A673 (cell line): Measurements from ENCODE around the gene OGDH. TPM values are rescaled to one million over a fixed set of nuclear protein-coding genes. Genes with fewer than 3 reads are reported as not detected.

Experiments used
- BruUV-seq: library from RNA; stranded (reverse); fragments of 400-500 nt; replicated peaks from 2 replicates; lab custom pipeline; 2021; lab: Mats Ljungman, UMichigan
- CTCF ChIA-PET: fragments of 300-600 bp; sonication (Branson Sonifier 250); formaldehyde crosslinking; loops from one replicate; lab custom pipeline; 2022; ENCODE audit warnings: antibody characterized with exemption; lab: Charles Lee
- POLR2A ChIA-PET: fragments of 300-600 bp; sonication (Branson Sonifier 250); formaldehyde crosslinking; loops from one replicate; lab custom pipeline; 2022; ENCODE audit warnings: antibody characterized with exemption; ENCODE audit not compliant: low non-redundant PET; lab: Charles Lee
- DNase-seq: peaks from one replicate; pipeline ENCODE4 v3.0.0-alpha.2; 2015; ENCODE audit warnings: low spot score
- H3K27ac ChIP-seq: fragments of 200-600 bp; sonication (generic); 2 replicates; pipeline ENCODE4 v1.5.1; 2016; ENCODE audit warnings: mixed run types, low read depth, mild to moderate bottlenecking, mixed read lengths, antibody characterized with exemption, low read length; ENCODE audit not compliant: poor library complexity, severe bottlenecking
- H3K27me3 ChIP-seq: fragments of 200-600 bp; sonication (generic); replicated peaks from 2 replicates; pipeline ENCODE4 v1.6.1; 2017; ENCODE audit warnings: mixed run types, low read depth, mild to moderate bottlenecking, mixed read lengths, antibody characterized with exemption, low read length; ENCODE audit not compliant: insufficient read depth, poor library complexity
- H3K36me3 ChIP-seq: fragments of 200-600 bp; sonication (generic); 2 replicates; pipeline ENCODE4 v1.6.1; 2016; ENCODE audit warnings: mixed run types, mild to moderate bottlenecking, mixed read lengths, antibody characterized with exemption, low read length; ENCODE audit not compliant: insufficient read depth, poor library complexity, severe bottlenecking
- H3K4me1 ChIP-seq: fragments of 200-600 bp; sonication (generic); 2 replicates; pipeline ENCODE4 v1.6.1; 2017; ENCODE audit warnings: mixed run types, mild to moderate bottlenecking, mixed read lengths, antibody characterized with exemption, low read length; ENCODE audit not compliant: insufficient read depth, poor library complexity, severe bottlenecking
- H3K4me3 ChIP-seq: fragments of 200-600 bp; sonication (generic); 2 replicates; pipeline ENCODE4 v1.5.1; 2016; ENCODE audit warnings: low read depth, mixed run types, mild to moderate bottlenecking, mixed read lengths, low read length; ENCODE audit not compliant: poor library complexity, severe bottlenecking
- H3K9me3 ChIP-seq: fragments of 200-600 bp; sonication (generic); 2 replicates; pipeline ENCODE4 v1.6.1; 2016; ENCODE audit warnings: mixed run types, low read depth, mild to moderate bottlenecking, mixed read lengths, antibody characterized with exemption, low read length; ENCODE audit not compliant: poor library complexity, severe bottlenecking
- EZH2 ChIP-seq: fragments of 200-600 bp; sonication (generic); IDR thresholded peaks from 2 replicates; pipeline ENCODE4 v1.6.1; 2017; ENCODE audit warnings: borderline replicate concordance, low read depth, mild to moderate bottlenecking, mixed read lengths, antibody characterized with exemption, low read length; ENCODE audit not compliant: poor library complexity, severe bottlenecking
- intact Hi-C: fragments of 100-400 bp; cut with micrococcal nuclease; formaldehyde crosslinking; loops from one replicate; pipeline ENCODE4 v1.10.0; 2022; ENCODE audit not compliant: unreplicated experiment
- total RNA-seq: library from RNA; stranded (reverse); gene quantifications from 2 replicates; pipeline ENCODE4 v1.2.3, GENCODE V29; 2021
- TF ChIP-seq, protein P1 (sequence below): fragments of 300-800, 200-600 bp; sonication (generic); conservative IDR thresholded peaks from 2 replicates; pipeline ENCODE4 v1.5.1; 2017; ENCODE audit warnings: low read depth, mild to moderate bottlenecking, antibody characterized with exemption, low read length, moderate library complexity, mixed read lengths

OGDH gene
- total RNA-seq, 1 experiment from 2014 or later: 111 TPM

DNA sequence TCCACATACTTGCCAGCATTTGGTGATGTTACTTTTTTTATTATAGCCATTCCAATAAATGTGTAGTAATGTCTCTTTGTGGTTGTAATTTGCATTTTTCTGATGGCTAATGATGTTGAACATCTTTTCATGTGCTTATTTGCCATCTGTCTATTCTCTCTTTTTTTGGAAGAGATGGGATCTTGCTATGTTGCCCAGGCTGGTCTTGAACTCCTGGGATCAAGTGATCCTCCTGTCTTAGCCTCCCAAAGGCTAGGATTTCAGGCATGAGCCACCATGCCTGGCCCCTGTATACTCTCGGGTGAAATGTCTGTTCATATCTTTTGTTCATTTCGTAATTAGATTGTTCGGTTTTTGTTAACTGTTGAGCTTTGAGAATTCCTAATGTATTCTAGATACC, 3.4 kb downstream of the OGDH start:
- CTCF ChIA-PET: interaction anchor here (0.6 kb wide), 1 partner anchor 21 kb away, joined by 3 read pairs; no protein-coding TSS in a partner anchor
- Histone ChIP-seq H3K27ac (no peak overlapping the region), H3K27me3 (no peaks in the 10 kb centered on the region), H3K9me3 (no peaks in the 10 kb centered on the region), H3K36me3 (no peaks in the 10 kb centered on the region), H3K4me3 (no peak overlapping the region), H3K4me1 (peaks cover 6% of the 10 kb centered on the region)
- no TSS peak for BruUV-seq
- TF ChIP-seq EZH2: no peak
- TF ChIP-seq, protein P1, sequence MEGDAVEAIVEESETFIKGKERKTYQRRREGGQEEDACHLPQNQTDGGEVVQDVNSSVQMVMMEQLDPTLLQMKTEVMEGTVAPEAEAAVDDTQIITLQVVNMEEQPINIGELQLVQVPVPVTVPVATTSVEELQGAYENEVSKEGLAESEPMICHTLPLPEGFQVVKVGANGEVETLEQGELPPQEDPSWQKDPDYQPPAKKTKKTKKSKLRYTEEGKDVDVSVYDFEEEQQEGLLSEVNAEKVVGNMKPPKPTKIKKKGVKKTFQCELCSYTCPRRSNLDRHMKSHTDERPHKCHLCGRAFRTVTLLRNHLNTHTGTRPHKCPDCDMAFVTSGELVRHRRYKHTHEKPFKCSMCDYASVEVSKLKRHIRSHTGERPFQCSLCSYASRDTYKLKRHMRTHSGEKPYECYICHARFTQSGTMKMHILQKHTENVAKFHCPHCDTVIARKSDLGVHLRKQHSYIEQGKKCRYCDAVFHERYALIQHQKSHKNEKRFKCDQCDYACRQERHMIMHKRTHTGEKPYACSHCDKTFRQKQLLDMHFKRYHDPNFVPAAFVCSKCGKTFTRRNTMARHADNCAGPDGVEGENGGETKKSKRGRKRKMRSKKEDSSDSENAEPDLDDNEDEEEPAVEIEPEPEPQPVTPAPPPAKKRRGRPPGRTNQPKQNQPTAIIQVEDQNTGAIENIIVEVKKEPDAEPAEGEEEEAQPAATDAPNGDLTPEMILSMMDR: no peak
- POLR2A ChIA-PET: no interaction called here
- DNase-seq: no peak
- intact Hi-C loops: loop anchor here (5.0 kb wide), 1 partner anchor 187 kb away; the partner anchor contains the start of gene PPIA

DNA sequence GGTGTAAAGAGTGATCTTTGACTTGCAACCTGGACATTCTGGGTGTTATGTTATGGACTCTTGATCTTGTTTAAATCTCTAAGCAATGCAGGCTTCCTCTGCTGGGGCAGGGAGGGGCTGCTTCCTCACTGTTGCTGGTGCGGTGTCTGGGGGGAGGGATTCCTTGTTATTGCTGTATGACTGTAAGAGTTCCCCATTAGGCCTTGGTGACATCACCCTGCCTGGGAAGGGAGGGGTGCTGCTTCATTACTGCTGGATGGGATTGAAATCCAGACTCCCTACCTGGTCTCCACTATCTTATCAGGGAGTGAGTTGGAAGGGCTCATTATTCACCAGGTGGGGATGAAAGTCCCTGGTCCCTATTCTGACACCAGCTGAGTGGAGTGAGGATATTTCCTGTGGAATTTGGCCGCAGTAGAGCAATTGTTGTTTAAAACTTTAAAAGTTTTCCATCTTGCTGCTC, 8.8 kb downstream of the OGDH start:
- intact Hi-C loops: no loop called here
- TF ChIP-seq, protein P1: no peak
- no peak for TF ChIP-seq EZH2
- Histone ChIP-seq H3K27me3 (no peaks in the 10 kb centered on the region), H3K27ac (no peak overlapping the region), H3K4me3 (no peak overlapping the region), H3K4me1 (peaks cover 4% of the 10 kb centered on the region), H3K9me3 (no peaks in the 10 kb centered on the region), H3K36me3 (peaks cover 5% of the 10 kb centered on the region)
- CTCF ChIA-PET: no interaction called here
- no TSS peak for BruUV-seq
- POLR2A ChIA-PET: no interaction called here
- DNase-seq: no peak

DNA sequence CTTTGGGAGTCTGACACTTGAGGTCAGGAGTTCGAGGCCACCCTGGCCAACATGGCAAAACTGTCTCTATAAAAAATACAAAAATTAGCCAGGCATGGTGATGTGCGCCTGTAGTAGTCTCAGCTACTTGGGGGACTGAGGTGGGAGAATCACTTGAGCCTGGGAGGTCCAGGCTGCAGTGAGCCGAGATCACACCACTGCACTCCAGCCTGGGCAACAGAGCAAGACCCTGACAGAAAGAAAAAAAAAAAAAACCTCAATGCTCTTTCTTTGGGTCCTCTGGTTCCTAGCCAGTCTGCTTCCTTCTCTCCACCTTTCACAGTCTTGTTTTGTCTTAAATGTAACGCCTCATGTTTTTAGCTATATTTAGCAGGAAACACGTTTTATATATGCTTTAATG, 9.4 kb downstream of the OGDH start:
- POLR2A ChIA-PET: no interaction called here
- Histone ChIP-seq H3K4me1 (peaks cover 4% of the 10 kb centered on the region), H3K36me3 (peaks cover 5% of the 10 kb centered on the region), H3K27ac (no peak overlapping the region), H3K27me3 (no peaks in the 10 kb centered on the region), H3K9me3 (no peaks in the 10 kb centered on the region), H3K4me3 (no peak overlapping the region)
- CTCF ChIA-PET: no interaction called here
- DNase-seq: no peak
- TF ChIP-seq, protein P1: no peak
- no peak for TF ChIP-seq EZH2
- BruUV-seq: no TSS peak
- intact Hi-C loops: no loop called here
